HG03442 (cell line): ENCODE measurements around the gene CYB5A.

ENCODE experiments used
- ATAC-seq: cut with Tn5 transposase; IDR thresholded peaks from one replicate; pipeline ENCODE4 v1.9.1; 2021; ENCODE audit warnings: mild to moderate bottlenecking, moderate library complexity; ENCODE audit not compliant: unreplicated experiment

The CYB5A gene

DNA sequence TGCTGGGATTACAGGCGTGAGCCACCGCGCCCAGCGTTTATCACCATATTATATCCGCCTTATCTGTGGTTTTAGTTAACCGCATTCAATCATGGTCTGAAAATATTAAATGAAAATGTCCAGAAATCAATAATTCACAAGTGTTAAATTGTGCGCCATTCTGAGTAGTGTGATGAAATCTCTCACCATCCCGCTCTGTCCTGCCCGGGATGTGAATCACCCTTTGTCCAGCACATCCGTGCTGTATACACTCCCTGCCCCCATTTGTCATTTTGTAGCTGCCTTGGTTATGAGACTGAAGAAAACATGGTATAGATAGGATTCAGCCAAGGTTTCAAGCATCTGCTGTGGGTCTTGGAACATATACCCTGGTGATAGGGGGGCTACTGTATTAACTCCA lies 72.7 kb downstream of the CYB5A start:
- no peak for ATAC-seq

DNA sequence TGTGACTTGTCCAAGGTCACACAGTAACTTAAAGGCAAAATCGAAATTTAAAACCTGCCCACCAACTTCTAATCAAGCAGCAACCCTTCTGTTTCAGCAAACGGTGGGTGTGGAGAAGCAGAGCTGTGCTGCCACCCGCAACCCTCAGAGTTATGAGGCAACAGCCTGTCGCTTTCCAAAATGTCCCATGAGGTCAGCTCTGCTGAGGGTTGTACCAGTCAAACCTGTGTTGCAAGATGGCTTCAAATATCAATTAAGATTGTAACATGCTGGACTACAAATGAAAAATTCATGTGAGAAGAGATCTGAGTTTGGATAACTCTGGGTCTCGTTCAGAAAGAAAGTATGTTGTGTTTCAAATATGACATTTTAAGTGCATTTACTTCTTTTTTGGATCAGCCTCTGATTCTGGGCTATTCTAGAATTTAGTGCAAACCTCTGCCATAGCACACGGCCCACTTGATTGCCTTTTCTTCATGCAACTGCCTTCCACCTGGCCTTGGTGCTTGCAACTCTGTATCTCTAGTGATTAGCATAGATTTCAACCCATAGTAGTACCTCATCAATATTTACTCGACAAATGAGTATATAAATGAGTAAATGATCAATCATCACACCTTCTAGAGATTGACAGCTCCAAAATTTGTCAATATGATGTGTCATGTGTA lies 74.2 kb downstream of the CYB5A start:
- ATAC-seq = no peak

DNA sequence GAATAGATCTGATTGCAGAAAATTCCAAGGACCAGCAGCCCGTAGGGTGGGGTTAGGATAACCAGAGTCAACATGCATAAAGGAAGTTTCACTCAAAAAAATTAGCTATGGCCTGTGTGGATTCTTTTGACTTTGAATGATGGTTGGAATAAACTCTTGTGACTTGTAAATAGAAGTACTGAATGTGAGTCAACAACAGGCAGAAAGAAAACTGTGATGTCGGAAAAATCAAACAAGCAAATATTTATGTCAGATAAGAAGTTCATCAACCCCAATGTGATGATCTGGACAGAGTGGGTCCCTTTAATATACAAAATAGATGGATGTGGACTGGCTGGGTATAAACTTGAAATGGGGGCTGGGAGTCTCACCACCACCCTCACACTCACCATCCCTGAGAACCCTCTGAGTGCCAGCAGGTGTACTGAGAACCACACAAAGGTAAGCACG lies 75.1 kb downstream of the CYB5A start:
- no peak for ATAC-seq

DNA sequence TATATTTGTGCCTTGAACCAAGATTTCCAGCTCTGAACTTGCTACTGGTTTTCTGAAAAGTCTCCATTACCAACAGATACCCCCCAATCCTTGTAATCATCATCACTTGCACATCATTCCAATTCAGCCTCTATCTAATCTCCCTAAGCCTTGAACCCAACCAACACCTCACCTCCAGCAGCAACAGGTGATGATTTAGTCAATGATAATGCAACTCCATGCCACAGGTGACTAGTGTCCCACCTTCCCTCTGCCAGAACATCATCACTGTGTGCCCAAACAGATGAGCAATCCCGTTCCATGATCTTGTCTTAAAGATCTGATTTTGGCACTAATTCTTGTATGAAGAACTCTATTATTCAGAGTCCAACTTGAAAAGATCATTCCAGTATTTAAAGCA lies 75.9 kb downstream of the CYB5A start:
- ATAC-seq = no peak

GRCh38 chr18:74213429-74213828 lies 78.3 kb downstream of the CYB5A start:
- no peak for ATAC-seq

DNA sequence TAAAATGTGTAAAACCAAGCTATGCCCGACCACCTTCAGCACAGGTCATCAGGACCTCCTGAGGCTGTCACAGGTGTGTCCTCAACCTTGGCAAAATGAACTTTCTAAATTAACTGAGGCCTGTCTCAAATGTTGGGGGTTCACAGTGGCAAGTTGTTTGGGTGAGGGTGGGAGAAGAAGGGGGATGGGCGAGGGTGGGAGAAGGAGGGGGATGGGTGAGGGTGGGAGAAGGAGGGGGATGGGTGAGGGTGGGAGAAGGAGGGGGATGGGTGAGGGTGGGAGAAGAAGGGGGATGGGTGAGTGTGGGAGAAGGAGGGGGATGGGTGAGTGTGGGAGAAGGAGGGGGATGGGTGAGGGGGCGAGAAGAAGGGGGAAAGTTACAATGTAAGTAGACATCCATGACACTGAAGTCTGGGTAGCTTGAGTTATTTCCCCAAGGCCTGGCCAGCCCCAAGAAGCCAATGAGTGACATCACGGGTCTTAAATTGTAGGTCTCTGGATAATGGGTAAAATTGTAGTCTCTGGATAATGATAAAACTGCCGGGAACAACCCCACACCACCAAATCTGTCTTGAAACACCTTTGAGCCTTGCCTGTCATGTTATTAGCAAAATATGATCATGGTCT lies 87.1 kb downstream of the CYB5A start:
- no peak for ATAC-seq

DNA sequence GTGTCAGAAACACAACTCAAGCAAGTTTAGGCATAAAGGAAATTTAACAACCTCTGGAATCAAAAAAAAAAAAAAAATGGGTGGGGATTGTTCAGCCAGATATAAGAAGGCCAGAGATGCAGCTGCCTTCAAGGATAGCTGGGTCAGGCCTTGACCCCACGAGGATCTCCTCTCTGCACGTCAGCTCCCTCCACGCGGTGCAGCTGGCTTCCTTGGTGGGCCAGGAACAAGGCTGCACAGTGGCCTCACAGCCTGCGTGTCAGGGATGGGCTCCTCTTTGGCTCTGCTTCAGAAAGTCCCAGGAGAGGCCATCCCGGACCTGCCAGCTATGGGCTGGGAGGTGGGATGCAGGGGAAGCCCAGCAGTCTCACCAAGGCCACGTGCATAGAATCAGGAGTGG lies 88.0 kb downstream of the CYB5A start:
- no peak for ATAC-seq
